Gastroesophageal sphincter (tissue), 3 donors: ENCODE measurements around the gene GLG1.

Experiments
- EP300 ChIP-seq: sonication (generic); formaldehyde crosslinking; IDR thresholded peaks from one replicate; pipeline ENCODE4 v1.6.1; 2017; ENCODE audit warnings: antibody characterized with exemption, mild to moderate bottlenecking
- POLR2A ChIP-seq, 2 donors: fragments of 450-650 bp; IDR thresholded peaks; one replicate each; pipeline ENCODE4 v1.6.1; 2017; ENCODE audit warnings: antibody characterized with exemption in 2 of 2, mild to moderate bottlenecking in 2 of 2, moderate library complexity in 1 of 2
- POLR2AphosphoS5 ChIP-seq: sonication (generic); formaldehyde crosslinking; IDR thresholded peaks from one replicate; pipeline ENCODE4 v1.6.1; 2017; ENCODE audit warnings: antibody characterized with exemption
- TF ChIP-seq, protein P1 (sequence below), 4 experiments: fragments of 200-600 bp in 2 of 4; fragments of 450-650 bp in 2 of 4; sonication (generic) in 1 of 4; IDR thresholded peaks; one replicate each; pipeline ENCODE4 v1.5.1; 2017 to 2019; ENCODE audit warnings: antibody characterized with exemption in 4 of 4, mild to moderate bottlenecking in 2 of 4, moderate library complexity in 2 of 4

- TF ChIP-seq POLR2A (IDR thresholded peaks at IDR 0.05) (no peak), POLR2AphosphoS5 (no peak), EP300 (no peak)
- TF ChIP-seq, protein P1, sequence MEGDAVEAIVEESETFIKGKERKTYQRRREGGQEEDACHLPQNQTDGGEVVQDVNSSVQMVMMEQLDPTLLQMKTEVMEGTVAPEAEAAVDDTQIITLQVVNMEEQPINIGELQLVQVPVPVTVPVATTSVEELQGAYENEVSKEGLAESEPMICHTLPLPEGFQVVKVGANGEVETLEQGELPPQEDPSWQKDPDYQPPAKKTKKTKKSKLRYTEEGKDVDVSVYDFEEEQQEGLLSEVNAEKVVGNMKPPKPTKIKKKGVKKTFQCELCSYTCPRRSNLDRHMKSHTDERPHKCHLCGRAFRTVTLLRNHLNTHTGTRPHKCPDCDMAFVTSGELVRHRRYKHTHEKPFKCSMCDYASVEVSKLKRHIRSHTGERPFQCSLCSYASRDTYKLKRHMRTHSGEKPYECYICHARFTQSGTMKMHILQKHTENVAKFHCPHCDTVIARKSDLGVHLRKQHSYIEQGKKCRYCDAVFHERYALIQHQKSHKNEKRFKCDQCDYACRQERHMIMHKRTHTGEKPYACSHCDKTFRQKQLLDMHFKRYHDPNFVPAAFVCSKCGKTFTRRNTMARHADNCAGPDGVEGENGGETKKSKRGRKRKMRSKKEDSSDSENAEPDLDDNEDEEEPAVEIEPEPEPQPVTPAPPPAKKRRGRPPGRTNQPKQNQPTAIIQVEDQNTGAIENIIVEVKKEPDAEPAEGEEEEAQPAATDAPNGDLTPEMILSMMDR (IDR thresholded peaks at IDR 0.05): no peak
These were observed 157.4 kb downstream of the GLG1 start for GRCh38 chr16:74449470-74449869.
